Right lung (tissue), 5 donors: ENCODE results near the gene TCF7L1. TPM values are rescaled to one million over a fixed set of nuclear protein-coding genes. Genes with fewer than 3 reads are reported as not detected.
"Not testable (repeated sequence)": the region's sequence is repeated elsewhere in the genome, so short reads cannot be mapped to it uniquely, and the experiment has no call there.

Source experiments
- DNase-seq, 2 donors: peaks; one replicate each; pipeline ENCODE4 v3.0.0-alpha.2; 2013
- polyA plus RNA-seq, 5 donors: library from polyadenylated mRNA; unstranded; fragments of 120-200 nt; gene quantifications; one replicate each; pipeline versions ENCODE4 v1.2.1 to v1.2.3, GENCODE V29; 2013; ENCODE audit warnings: inconsistent platforms in 1 of 5, low replicate concordance in 1 of 5; ENCODE audit not compliant: insufficient read length in 5 of 5, insufficient read depth in 1 of 5

Gene TCF7L1
- polyA plus RNA-seq, 5 donors: 48.0 to 72.8 (median 62.1) TPM

GRCh38 chr2:85319796-85320195, 186.6 kb downstream of the TCF7L1 start:
- DNase-seq: no peak

- no peak for DNase-seq
Measured at GRCh38 chr2:85323351-85323987, 190.3 kb downstream of the TCF7L1 start.

GRCh38 chr2:85323988-85324367, 190.8 kb downstream of the TCF7L1 start:
- not testable (repeated sequence) for DNase-seq

DNA sequence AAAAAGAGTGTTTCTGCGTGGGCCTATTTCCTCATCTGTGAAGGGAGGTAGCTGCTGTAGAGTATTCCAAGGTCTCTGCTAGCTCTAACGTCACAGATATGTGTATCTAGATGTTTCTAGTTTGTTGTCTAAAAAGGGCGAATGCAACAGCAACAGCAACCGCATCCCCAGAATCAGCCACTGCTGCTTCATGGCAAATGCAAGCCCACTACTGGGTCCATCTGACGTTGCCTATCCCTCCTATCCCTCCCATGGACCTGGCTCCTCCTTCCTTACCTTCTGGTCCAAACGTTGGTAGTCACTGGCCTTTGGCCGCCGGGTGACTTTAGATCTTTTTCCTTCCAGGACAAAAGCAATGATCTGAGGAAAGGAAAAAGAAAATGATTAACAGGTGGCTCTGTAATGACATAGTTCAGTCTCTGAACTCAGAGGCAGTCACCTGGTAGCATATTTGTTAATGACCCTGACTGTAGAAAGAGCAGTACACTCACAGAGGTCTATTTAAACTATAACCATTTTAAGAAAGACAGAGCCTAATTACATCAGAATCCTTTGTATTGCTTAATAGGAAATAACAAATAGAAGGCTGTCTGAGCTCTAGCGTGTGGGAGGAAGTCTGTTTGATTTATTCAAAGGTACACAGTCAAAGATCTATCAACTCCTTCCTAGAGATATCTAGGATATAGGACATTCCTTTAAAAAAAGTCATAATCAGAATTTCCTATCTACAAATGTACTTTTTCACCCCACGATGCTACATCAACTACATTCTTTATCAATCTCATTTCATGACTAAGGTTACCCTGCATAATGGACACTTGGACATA, 191.7 kb downstream of the TCF7L1 start:
- no peak for DNase-seq

DNA sequence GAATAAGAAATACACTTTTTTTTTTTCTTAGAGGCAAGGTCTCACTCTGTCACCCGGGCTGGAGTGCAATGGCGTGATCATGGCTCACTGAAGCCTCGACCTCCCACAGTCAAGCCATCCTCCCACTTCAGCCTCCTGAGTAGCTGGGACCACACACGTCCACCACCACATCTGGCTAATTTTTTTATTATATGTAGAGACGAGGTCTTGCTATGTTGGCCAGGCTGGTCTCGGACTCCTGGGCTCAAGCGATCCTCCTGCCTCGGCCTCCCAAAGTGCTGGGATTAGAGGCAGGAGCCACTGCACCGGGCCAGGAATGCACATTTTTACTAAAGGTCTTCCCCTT, 192.2 kb downstream of the TCF7L1 start:
- no peak for DNase-seq

GRCh38 chr2:85326406-85327159, 193.4 kb downstream of the TCF7L1 start:
- DNase-seq: no peak

DNA sequence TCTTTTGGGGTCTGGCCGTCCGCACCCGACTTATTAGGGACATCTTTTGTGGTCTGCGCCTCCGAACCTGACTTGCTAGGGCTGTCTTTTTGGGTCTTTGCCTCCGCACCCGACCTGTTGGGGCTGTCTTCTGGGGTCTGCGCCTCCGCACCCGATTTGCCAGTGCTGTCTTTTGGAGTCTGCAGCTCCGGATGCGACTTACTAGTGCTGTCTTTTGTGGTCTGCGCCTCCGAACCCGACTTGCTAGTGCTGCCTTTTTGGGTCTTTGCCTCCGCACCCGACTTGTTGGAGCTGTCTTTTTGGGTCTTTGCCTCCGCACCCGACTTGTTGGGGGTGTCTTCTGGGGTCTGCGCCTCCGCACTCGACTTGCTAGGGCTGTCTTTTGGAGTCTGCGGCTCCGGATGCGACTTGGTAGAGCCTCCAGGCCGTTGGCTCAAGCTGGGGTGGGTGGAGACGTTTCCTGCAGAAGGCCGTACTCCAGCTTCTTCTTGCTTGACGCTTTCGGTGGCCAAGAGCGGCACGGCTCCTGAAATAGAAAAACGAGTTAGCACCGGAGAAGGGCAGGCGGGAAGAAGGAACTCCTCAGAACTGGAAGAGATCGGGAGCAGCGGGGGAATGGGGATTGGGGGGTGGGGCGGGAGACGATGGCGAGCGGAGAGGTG, 194.1 kb downstream of the TCF7L1 start:
- DNase-seq: peak; percentile 35 to 36

DNA sequence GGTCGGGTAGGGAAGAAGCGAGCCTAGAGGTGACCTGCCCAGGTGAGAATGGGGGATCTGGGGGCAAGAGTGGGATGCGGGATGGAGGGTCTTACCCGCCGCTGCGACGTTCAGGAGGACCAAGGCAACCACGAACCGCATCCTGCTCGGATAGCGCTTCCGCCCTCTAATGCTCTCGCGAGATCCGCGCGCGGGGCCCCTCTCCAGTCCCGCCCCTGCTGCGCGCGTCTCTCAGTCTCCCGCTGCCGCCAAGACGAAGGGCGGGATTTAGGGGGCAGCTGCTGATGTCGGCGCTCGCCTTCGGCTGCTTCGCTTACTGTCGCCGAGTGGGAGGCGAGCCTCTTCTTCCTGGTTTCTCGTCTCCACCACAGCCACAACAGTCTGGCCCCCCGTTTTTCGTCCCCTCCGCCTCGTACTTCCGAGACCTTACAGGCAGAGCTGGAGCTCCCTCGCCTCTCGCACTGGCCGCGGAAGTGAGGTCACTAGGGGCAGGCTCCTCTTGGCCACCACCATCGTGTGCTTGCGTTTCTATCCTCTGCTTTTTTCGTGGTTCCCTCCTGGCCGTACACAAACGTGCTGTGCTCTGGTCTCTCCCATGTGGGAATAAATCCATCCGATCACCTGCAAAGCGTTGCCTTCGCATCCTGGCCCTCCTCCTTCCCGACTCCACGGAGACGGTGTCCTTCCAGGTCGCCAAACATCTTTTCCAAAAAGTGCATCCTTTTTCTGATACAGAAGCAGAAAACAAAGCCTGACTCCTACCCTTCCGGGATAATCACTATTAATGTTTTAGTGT, 194.8 kb downstream of the TCF7L1 start, which contains the start of gene TGOLN2:
Gene TGOLN2 (minus strand): TSS at position 168 of the 796 bp plus-strand sequence. CDS start 27 bp downstream, at position 141.
- peak; percentile 93 to 94 for DNase-seq

- no peak for DNase-seq
Measured at GRCh38 chr2:85329181-85329651, 196.0 kb downstream of the TCF7L1 start.

DNA sequence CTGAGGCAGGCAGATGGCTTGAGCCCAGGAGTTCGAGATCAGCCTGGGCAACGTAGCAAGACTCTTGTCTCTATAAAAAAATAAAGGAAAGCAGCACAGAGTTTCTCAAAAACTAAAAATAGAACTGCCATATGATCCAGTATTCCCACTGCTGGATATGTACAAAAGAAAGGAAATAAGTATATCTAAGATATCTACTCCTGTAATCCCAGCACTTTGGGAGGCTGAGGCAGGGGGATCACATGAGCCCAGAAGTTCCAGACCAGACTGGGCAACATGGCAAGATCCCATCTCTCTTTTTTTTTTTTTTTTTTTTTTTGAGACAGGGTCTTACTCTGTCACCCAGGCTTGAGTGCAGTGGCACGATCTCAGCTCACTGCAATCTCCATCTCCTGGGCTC, 196.5 kb downstream of the TCF7L1 start:
- DNase-seq: not testable (repeated sequence)

- DNase-seq: no peak
Measured at GRCh38 chr2:85330839-85331636, 197.8 kb downstream of the TCF7L1 start.

GRCh38 chr2:85333877-85334276, 200.7 kb downstream of the TCF7L1 start:
- DNase-seq: not testable (repeated sequence)

DNA sequence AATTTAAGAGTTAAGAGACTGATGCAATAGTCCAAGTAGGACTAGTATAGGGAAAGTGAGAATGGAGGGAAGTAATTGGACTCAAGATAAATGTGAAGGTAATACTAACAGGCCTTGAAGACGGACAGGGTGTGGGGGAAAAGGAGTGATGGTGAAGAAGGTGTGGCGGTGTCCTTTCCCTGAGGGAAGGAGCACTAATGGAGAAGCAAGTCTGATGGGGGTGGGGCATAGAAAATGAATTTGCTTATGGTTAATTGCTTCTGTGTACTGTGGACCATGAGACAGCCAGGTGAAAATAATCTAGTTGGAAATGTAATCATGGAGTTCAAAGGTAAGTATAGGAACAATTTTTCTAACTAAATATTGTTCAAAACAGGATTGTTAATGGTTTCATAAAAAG, 201.7 kb downstream of the TCF7L1 start:
- no peak for DNase-seq

DNA sequence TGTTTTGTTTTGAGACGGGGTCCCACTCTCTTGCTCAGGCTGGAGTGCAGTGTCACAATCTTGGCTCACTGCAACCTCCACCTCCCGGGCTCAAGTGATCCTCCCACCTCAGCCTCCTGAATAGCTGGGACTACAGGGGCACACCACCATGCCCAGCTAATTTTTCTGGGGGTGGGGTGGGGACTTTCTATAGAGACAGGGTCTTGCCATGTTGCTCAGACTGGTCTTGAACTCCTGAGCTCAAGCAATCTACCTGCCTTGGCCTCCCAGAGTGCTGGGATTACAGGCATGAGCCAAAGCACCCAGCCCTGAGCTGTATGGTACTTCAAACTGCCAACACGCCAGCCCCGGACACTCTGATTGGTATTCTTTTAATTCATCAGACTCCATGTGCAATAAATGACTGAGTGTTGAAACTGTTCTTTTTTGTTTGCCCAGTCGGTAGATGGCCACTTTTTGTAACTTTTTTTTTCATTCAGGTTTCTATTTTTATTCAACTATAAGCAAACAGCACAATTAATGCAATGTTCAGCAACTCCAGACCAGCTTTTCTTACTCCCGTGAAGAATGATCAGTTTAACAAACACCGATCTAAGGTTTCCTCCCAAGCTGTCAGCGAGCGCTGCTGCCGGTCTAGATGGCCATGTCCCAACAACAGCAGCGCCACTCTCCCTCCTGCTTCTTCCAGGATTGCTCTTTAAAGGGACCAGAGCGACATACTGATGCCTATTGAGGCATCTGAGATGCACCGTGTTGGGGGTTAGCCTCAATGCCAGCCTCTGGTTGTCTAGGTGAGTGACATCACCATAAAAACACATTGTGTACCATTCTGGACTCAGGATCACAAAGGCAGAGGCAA, 207.1 kb downstream of the TCF7L1 start:
- DNase-seq: no peak

- DNase-seq: no peak
Measured at GRCh38 chr2:85341269-85342029, 208.3 kb downstream of the TCF7L1 start.

GRCh38 chr2:85342156-85342555, 209.0 kb downstream of the TCF7L1 start:
- DNase-seq: no peak

DNA sequence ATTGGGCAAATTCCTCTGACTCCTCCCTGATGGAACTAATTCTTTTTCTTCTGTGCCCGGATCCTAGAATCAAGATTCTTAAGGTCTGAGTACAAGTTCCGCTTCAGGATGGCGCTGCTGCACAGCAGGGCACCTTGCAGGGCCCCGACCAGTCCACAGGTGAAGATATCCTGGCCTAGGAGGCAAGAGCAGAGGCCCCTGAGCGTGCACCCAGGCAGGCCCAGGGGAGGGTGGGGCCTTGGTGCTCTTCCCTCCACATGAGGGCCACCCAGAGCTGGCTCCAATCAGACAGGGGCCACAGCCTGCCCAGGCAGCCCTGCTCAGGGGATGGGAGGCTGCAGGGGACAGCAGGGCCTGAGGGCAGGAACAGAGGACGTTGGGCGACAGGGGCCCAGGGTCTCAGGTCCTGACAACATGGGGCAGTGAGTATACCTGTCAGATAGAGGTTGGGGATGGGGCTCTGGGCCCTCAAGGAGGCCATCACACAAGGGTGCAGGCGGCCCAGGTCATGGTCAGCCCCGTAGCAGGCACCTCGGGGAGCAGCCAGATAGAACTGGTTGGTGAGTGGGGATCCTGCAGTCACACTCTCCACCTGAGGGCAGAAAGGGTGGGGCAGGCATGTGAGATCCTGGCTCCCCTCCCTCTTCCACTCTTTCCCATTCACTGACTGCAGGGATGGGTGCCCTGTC, 210.2 kb downstream of the TCF7L1 start:
- DNase-seq: not testable (repeated sequence)
